IPS-18c (cell line): ENCODE measurements around the gene FAM161B.

Experiments used
- H3K4me3 ChIP-seq: 2 replicates; pipeline ENCODE4 v1.7.0; 2013; ENCODE audit warnings: low read depth, mild to moderate bottlenecking, low read length, moderate library complexity; ENCODE audit not compliant: insufficient read depth
- H3K9me3 ChIP-seq: one replicate; pipeline ENCODE4 v1.6.1; 2013; ENCODE audit warnings: mild to moderate bottlenecking, low read length, moderate library complexity; ENCODE audit not compliant: control insufficient read depth, insufficient read depth

The FAM161B gene

DNA sequence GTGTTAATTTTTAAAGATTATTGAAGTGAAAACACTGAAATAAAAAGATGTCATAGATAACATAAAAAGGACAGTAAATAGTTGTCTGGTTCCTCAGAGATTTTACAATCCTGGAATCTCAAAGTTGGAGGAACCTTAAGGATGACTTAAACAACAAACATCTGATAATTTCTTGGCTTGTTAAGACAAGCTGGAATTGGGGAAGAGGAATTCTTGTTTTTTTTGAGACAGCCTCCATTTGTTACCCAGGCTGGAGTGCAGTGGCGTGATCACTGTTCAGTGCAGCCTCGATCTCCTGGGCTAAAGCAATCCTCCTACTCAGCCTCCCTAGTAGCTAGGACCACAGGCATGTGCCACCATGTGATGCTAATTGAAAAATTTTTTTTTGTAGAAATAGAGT is 60.9 kb downstream of the FAM161B start:
- Histone ChIP-seq H3K4me3 (no peak overlapping the region), H3K9me3 (no peaks in the 10 kb centered on the region)

DNA sequence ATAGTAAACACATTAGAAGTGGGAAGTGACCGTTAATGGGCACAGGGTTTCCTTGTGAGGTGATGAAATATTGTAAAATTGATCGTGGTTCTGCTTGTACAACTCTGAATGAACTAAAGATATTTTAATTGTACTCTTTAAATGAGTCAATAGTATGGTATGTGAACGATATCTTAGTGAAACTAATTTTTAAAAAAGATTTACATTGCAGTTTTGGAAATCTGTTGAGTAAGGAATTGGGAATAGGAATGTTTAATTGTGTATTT is 61.5 kb downstream of the FAM161B start:
- Histone ChIP-seq H3K4me3 (no peak overlapping the region), H3K9me3 (no peaks in the 10 kb centered on the region)

DNA sequence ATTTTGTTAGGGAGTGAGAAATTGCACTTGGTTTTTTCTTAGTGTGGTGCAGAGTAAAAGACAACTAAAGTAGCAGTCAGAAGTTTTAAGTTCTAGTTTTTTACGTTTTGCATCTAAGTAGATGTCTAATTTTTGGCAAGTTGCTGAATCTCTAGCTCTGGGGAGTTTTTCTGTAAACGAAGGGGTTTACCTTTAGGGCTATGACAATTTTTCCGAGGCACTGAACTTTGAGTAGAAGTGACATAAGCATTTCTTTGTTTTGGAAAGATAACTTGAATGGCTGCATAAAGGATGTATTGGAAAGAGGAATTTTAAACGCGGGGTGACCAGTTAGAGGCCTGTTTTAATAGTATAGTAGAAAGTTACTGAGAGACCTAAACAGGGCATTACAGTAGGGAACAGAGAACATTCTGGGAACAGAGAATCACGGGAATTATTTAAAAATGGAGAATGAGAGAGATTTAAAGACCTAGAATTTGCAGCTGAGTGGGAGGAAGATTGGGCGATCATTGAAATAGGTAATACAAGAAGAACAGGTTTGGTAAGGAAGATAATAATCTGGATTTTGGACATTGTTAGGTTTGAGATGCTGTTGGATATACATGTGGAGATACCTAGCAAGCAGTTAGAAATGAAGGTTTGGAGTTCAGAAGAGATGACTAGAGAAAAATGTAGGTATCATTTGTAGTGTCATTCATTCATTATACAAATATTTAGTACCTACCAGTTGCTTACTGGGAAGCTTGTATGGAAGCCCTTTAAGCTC is 62.0 kb downstream of the FAM161B start:
- Histone ChIP-seq H3K4me3 (peak overlapping the region; percentile 94), H3K9me3 (no peaks in the 10 kb centered on the region)

DNA sequence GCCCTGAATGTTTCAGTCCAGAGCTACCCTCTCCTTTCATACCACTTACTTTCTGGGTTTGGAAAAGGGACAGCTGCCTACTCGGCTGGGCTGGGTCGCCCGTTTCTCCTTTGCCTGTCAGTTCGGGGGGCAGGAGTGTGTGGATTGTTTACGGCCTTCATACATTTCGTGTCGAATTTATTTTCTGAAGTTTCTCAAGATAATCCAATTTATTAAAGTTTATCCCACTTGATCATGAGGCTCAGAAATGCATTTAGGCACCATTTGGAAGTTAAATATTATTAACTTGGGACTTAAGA is 62.6 kb downstream of the FAM161B start:
- Histone ChIP-seq H3K4me3 (peak overlapping the region; percentile 94), H3K9me3 (no peaks in the 10 kb centered on the region)

DNA sequence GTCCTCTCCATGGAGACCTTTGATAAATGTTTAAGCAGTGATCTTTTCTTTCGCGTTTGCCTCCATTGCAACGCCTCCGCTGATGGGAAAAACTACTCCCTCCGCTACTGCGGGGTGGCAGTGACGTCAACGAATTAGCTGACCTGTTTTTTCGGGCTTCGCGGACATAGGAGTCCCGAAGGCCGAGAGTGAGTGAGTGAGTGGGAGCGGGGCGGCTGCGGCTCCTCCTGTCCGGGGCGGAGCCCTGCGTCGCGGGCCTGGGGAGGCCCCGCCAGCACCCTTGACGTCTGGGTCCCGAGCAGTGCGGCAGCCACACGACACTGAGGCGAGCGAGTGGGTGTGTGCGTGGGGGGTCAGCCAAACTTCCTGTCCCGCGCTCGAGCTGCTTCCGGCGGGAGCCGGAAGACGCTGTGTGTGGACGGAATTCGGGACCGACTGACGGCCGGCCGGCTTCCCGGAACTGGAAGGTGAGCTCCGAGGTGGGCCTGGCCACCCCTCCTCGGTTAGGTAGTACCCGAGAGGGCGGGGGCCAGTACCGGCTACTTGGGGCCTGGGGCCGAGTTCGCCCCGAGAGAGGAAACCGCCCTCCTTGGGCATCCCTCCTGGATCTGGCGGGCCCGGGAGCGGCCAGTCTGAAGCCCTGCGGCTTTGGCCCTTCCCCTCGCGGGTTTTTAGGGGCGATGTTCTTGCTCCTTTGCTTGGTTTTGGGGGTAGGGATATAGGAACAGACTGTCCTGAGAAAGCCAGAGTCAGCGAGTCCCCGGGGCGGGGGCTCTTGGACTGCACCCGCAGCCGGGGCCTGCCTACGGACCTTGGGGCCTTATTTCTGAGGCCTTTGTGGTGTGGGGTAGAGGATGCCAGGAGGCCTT is 63.2 kb downstream of the FAM161B start, which contains the start of gene ZNF410:
ZNF410 (plus strand) TSS at position 411 of the 869 bp plus-strand sequence. CDS start 5,317 bp downstream, outside the sequence.
- no peaks in the 10 kb centered on the region for H3K9me3 ChIP-seq
- H3K4me3 ChIP-seq: peak within 1 kb of the TSS; percentile 94

DNA sequence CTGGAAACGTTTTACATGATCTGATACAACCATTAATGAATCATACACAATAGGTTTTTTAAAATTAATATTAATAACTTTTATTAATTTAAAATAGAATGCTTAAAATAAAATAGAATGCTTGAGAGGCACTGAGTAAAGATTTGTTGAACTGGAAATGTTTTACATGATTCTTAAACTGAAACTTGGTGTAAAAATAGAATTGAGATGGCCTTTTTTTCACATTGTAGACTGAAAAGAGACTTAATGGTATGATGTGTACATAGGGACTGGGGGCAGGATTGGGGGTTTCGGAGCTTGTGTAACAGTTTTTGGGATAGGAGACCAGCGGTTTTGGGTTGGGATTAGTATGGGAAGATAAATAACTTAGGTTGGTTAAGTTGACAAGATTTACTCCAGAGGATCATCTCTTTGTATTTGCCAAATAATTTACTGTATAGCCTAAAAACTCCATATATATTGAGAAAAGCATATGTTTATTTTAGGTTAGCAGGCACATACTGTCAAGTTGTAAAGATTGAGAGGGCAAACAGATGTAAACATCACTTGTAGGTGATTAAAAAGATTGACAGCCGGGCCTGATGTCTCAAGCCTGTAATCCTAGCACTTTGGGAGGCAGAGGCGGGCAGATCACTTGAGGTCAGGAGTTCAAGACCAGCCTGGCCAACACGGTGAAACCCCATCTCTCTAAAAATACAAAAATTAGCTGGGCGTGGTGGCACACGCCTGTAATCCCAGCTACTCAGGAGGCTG is 65.3 kb downstream of the FAM161B start:
- H3K9me3 ChIP-seq: no peaks in the 10 kb centered on the region
- no peak overlapping the region for H3K4me3 ChIP-seq
